ENCODE data around the gene CRELD2. TPM values are rescaled to one million over a fixed set of nuclear protein-coding genes. Genes with fewer than 3 reads are reported as not detected.

The CRELD2 gene
- total and polyA plus RNA-seq, 2 of the 13 experiments (the other 11 are each of a cell fraction or from before 2014, with no cell fraction given): 17.2 to 44.7 TPM

GRCh38 chr22:49966774-49967705 is 48.6 kb downstream of the CRELD2 start (continued):
- no peak for TF ChIP-seq RORA (CRISPR knock-in tag; IDR thresholded peaks at IDR 0.05)
- no peak for TF ChIP-seq ZNF205 (CRISPR knock-in tag; IDR thresholded peaks at IDR 0.05)
- no peak for TF ChIP-seq TAF1 (CRISPR knock-in tag; IDR thresholded peaks at IDR 0.05)
- no peak for TF ChIP-seq ZSCAN9 (CRISPR knock-in tag; IDR thresholded peaks at IDR 0.05; ENCODE audit: borderline replicate concordance)
- peak; percentile 5; the same call in 1 of the 2 replicates for TF ChIP-seq SOX5 (CRISPR knock-in tag; IDR thresholded peaks at IDR 0.05; ENCODE audit: borderline replicate concordance)
- no peak for TF ChIP-seq JUND (CRISPR knock-in tag; IDR thresholded peaks at IDR 0.05)
- no peak for TF ChIP-seq IRF2 (CRISPR knock-in tag; IDR thresholded peaks at IDR 0.05)
- TF ChIP-seq KLF11 (CRISPR knock-in tag; IDR thresholded peaks at IDR 0.05): no peak
- no peak; the same call in 1 of the 2 replicates for TF ChIP-seq IKZF5 (CRISPR knock-in tag; IDR thresholded peaks at IDR 0.05)
- TF ChIP-seq, protein P1, sequence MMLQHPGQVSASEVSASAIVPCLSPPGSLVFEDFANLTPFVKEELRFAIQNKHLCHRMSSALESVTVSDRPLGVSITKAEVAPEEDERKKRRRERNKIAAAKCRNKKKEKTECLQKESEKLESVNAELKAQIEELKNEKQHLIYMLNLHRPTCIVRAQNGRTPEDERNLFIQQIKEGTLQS (CRISPR knock-in tag; IDR thresholded peaks at IDR 0.05): no peak
- no peak; the same call in 1 of the 2 replicates for TF ChIP-seq NRL (CRISPR knock-in tag; IDR thresholded peaks at IDR 0.05; ENCODE audit: borderline replicate concordance)
- no peak for TF ChIP-seq MNT (IDR thresholded peaks at IDR 0.05)
- no peak for TF ChIP-seq ZNF644 (CRISPR knock-in tag; IDR thresholded peaks at IDR 0.05; ENCODE audit: low read depth)
- TF ChIP-seq, protein P2, sequence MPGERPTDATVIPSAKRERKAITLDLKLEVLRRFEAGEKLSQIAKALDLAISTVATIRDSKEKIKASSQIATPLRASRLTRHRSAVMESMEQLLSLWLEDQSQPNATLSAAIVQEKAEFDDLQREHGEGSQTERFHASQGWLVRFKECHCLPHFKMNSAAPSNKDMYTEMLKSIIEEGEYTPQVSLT (CRISPR knock-in tag; IDR thresholded peaks at IDR 0.05; ENCODE audit: borderline replicate concordance, low read depth): no peak
- TF ChIP-seq KIAA2018 (CRISPR knock-in tag; IDR thresholded peaks at IDR 0.05; ENCODE audit: borderline replicate concordance): no peak; the same call in 1 of the 2 replicates
- TF ChIP-seq ZNF232 (CRISPR knock-in tag; IDR thresholded peaks at IDR 0.05; ENCODE audit: borderline replicate concordance): no peak; the same call in 1 of the 2 replicates
- no peak for TF ChIP-seq HOXD1 (CRISPR knock-in tag; IDR thresholded peaks at IDR 0.05)
- TF ChIP-seq SATB2 (CRISPR knock-in tag; IDR thresholded peaks at IDR 0.05): no peak

Measured in HepG2 (cell line).